Cardiac septum (tissue), 1 donor: ENCODE results near the gene CDK6. TPM values are rescaled to one million over a fixed set of nuclear protein-coding genes. Genes with fewer than 3 reads are reported as not detected.

Experiments used
- DNase-seq: peaks from one replicate; pipeline ENCODE4 v3.0.0-alpha.2; 2020; ENCODE audit warnings: low spot score
- intact Hi-C: fragments of 100-400 bp; cut with DNase I; formaldehyde crosslinking; loops from one replicate; pipeline ENCODE4 v1.14.0; 2022
- total RNA-seq: library from RNA; stranded (reverse); fragmentation: NEBNext Ultra II Directional; extraction: Animal tissue kit (Norgen Biotek cat#: 25700); gene quantifications from one replicate; pipeline ENCODE4 v1.2.1, GENCODE V29; 2021
- donor health status: DM: no; HTN: no; CAD: no.

CDK6 gene
- total RNA-seq, 1 donor from 2014 or later, result 12.4 TPM

GRCh38 chr7:92644406-92645113, 191.8 kb downstream of the CDK6 start:
- peak; percentile 81 for DNase-seq
- intact Hi-C loops, result no loop called here

- intact Hi-C loops, result no loop called here
- DNase-seq, result no peak
These were observed 192.6 kb downstream of the CDK6 start for GRCh38 chr7:92643821-92644220.

GRCh38 chr7:92641921-92642511, 194.4 kb downstream of the CDK6 start:
- DNase-seq, result no peak
- intact Hi-C loops, result no loop called here

GRCh38 chr7:92639966-92640365, 196.4 kb downstream of the CDK6 start:
- intact Hi-C loops, result loop anchor here (10.0 kb wide), 1 partner anchor 55 kb away; no protein-coding TSS in a partner anchor
- DNase-seq, result no peak

GRCh38 chr7:92639213-92639896, 197.0 kb downstream of the CDK6 start:
- no peak for DNase-seq
- intact Hi-C loops, result loop anchor here (10.0 kb wide), 1 partner anchor 55 kb away; no protein-coding TSS in a partner anchor

- intact Hi-C loops, result loop anchor here (10.0 kb wide), 1 partner anchor 59 kb away; no protein-coding TSS in a partner anchor
- no peak for DNase-seq
These were observed 200.3 kb downstream of the CDK6 start for GRCh38 chr7:92636018-92636560.

GRCh38 chr7:92635538-92635937, 200.8 kb downstream of the CDK6 start:
- intact Hi-C loops, result loop anchor here (10.0 kb wide), 1 partner anchor 59 kb away; no protein-coding TSS in a partner anchor
- DNase-seq, result no peak

- intact Hi-C loops, result loop anchor here (10.0 kb wide), 1 partner anchor 60 kb away; no protein-coding TSS in a partner anchor
- DNase-seq, result no peak
These were observed 201.4 kb downstream of the CDK6 start for GRCh38 chr7:92634924-92635519.

GRCh38 chr7:92634205-92634604, 202.2 kb downstream of the CDK6 start:
- no peak for DNase-seq
- intact Hi-C loops, result loop anchor here (10.0 kb wide), 1 partner anchor 61 kb away; no protein-coding TSS in a partner anchor

GRCh38 chr7:92633211-92633906, 203.0 kb downstream of the CDK6 start:
- intact Hi-C loops, result loop anchor here (10.0 kb wide), 1 partner anchor 61 kb away; no protein-coding TSS in a partner anchor
- DNase-seq, result no peak

- intact Hi-C loops, result loop anchor here (10.0 kb wide), 1 partner anchor 62 kb away; no protein-coding TSS in a partner anchor
- DNase-seq, result no peak
These were observed 203.6 kb downstream of the CDK6 start for GRCh38 chr7:92632791-92633190.

- no peak for DNase-seq
- intact Hi-C loops, result loop anchor here (10.0 kb wide), 1 partner anchor 63 kb away; no protein-coding TSS in a partner anchor
These were observed 204.4 kb downstream of the CDK6 start for GRCh38 chr7:92631850-92632487.

- no peak for DNase-seq
- intact Hi-C loops, result loop anchor here (10.0 kb wide), 1 partner anchor 64 kb away; no protein-coding TSS in a partner anchor
These were observed 205.1 kb downstream of the CDK6 start for GRCh38 chr7:92631067-92631849.

GRCh38 chr7:92629779-92630178, 206.6 kb downstream of the CDK6 start:
- DNase-seq, result no peak
- intact Hi-C loops, result loop anchor here (10.0 kb wide), 2 partner anchors 65 to 355 kb away; no protein-coding TSS in a partner anchor

- DNase-seq, result no peak
- intact Hi-C loops, result loop anchor here (10.0 kb wide), 1 partner anchor 357 kb away; no protein-coding TSS in a partner anchor
These were observed 208.4 kb downstream of the CDK6 start for GRCh38 chr7:92627956-92628355.

GRCh38 chr7:92626281-92626809, 210.0 kb downstream of the CDK6 start:
- intact Hi-C loops, result loop anchor here (10.0 kb wide), 1 partner anchor 358 kb away; no protein-coding TSS in a partner anchor
- no peak for DNase-seq

- no peak for DNase-seq
- intact Hi-C loops, result loop anchor here (10.0 kb wide), 1 partner anchor 359 kb away; no protein-coding TSS in a partner anchor
These were observed 210.8 kb downstream of the CDK6 start for GRCh38 chr7:92625617-92626016.
